Activated B cell treated with CpG ODN at 0.5 μM for 24 hours (primary cell): Measurements from ENCODE around the gene COG8. TPM values are rescaled to one million over a fixed set of nuclear protein-coding genes. Genes with fewer than 3 reads are reported as not detected.

Experiments
- ATAC-seq: fragments of 200-7000 bp; cut with Tn5 transposase; one replicate; pipeline ENCODE4 v1.10.0; 2021; ENCODE audit warnings: low read depth, mild to moderate bottlenecking, moderate library complexity
- CTCF ChIA-PET: fragments of 350-600 bp; sonication (Branson Sonifier 250); formaldehyde crosslinking; loops from one replicate; lab custom pipeline; 2021; ENCODE audit warnings: antibody characterized with exemption; lab: Charles Lee
- POLR2A ChIA-PET: fragments of 350-600 bp; sonication (Branson Sonifier 250); formaldehyde crosslinking; loops from one replicate; lab custom pipeline; 2021; ENCODE audit warnings: antibody characterized with exemption; lab: Charles Lee
- DNase-seq: peaks from one replicate; pipeline ENCODE4 v3.0.0; 2022
- H3K27ac Mint-ChIP-seq: one replicate; pipeline ENCODE4 v1.8.0; 2020; ENCODE audit warnings: mixed read lengths
- H3K27me3 Mint-ChIP-seq: one replicate; pipeline ENCODE4 v1.8.0; 2021; ENCODE audit warnings: mixed read lengths
- H3K36me3 Mint-ChIP-seq: one replicate; pipeline ENCODE4 v1.8.0; 2021; ENCODE audit warnings: low read depth, mixed read lengths
- H3K4me1 Mint-ChIP-seq: one replicate; pipeline ENCODE4 v1.8.0; 2021; ENCODE audit warnings: mixed read lengths
- H3K4me3 Mint-ChIP-seq: one replicate; pipeline ENCODE4 v1.8.0; 2020; ENCODE audit warnings: mild to moderate bottlenecking, mixed read lengths
- H3K9me3 Mint-ChIP-seq: one replicate; pipeline ENCODE4 v1.8.0; 2020; ENCODE audit warnings: mixed read lengths
- intact Hi-C: fragments of 100-400 bp; cut with micrococcal nuclease; formaldehyde crosslinking; loops from one replicate; pipeline ENCODE4 v1.15.1; 2024
- total RNA-seq: library from RNA; stranded (reverse); gene quantifications from 2 replicates; pipeline ENCODE4 v1.2.3, GENCODE V29; 2022
- TF ChIP-seq, protein P1 (sequence below): fragments of 200-600 bp; IDR thresholded peaks from one replicate; pipeline ENCODE4 v1.8.0; 2022; ENCODE audit warnings: antibody characterized with exemption, mild to moderate bottlenecking

The COG8 gene
- total RNA-seq, 1 donor from 2014 or later: 45.4 TPM

DNA sequence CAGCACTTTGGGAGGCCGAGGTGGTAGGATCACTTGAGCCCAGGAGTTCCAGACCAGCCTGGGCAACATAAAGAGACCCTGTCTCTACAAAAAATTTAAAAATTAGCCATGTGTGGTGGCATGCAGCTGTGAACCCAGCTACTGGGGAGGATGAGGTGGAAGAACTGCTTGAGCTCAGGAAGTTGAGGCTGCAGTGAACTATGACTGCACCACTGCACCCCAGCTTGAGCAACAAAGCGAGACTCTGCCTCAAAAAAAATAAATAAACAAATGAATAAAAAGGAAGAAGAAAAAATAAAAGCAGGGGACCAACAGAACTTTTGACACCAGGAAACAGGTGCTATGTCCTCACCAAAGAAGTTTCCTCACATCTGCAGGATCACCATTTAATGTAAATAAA, 32.2 kb upstream of the COG8 start:
- Mint-ChIP-seq H3K4me3 (peak overlapping the region; percentile 52), H3K36me3 (peaks cover 66% of the 10 kb centered on the region), H3K27me3 (no peaks in the 10 kb centered on the region), H3K27ac (peak overlapping the region; percentile 85), H3K4me1 (peaks cover 36% of the 10 kb centered on the region), H3K9me3 (no peaks in the 10 kb centered on the region)
- intact Hi-C loops: loop anchor here (2.0 kb wide), 1 partner anchor 13 kb away; no protein-coding TSS in a partner anchor
- ChIA-PET POLR2A (interaction anchor here (0.7 to 1.0 kb wide), 4 partner anchors 9 to 212 kb away, joined by 3 to 5 read pairs (median 4); partner anchors contain the start of gene PDF), CTCF (no interaction called here)
- ATAC-seq (peak; percentile 72), DNase-seq (no peak)
- TF ChIP-seq, protein P1, sequence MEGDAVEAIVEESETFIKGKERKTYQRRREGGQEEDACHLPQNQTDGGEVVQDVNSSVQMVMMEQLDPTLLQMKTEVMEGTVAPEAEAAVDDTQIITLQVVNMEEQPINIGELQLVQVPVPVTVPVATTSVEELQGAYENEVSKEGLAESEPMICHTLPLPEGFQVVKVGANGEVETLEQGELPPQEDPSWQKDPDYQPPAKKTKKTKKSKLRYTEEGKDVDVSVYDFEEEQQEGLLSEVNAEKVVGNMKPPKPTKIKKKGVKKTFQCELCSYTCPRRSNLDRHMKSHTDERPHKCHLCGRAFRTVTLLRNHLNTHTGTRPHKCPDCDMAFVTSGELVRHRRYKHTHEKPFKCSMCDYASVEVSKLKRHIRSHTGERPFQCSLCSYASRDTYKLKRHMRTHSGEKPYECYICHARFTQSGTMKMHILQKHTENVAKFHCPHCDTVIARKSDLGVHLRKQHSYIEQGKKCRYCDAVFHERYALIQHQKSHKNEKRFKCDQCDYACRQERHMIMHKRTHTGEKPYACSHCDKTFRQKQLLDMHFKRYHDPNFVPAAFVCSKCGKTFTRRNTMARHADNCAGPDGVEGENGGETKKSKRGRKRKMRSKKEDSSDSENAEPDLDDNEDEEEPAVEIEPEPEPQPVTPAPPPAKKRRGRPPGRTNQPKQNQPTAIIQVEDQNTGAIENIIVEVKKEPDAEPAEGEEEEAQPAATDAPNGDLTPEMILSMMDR: no peak

DNA sequence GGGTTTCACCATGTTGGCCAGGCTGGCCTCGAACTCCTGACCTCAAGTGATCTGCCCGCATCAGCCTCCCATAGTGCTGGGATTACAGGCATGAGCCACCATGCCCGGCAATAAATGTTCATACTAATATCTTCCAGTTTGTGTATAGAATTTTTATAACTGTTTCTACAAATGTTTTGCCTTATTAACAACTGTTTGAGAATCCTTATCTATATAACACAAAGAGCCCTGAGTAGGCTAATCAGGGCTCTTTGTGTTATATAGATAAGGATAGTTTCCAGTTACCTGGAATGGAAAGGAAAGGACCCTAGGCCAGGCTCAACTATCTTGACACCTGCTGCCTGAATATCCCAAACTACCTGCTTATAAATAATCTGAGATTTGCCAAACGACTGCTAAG, 29.5 kb upstream of the COG8 start:
- Mint-ChIP-seq H3K27me3 (no peaks in the 10 kb centered on the region), H3K27ac (peak overlapping the region; percentile 59), H3K4me1 (peaks cover 35% of the 10 kb centered on the region), H3K4me3 (no peak overlapping the region), H3K9me3 (no peaks in the 10 kb centered on the region), H3K36me3 (peaks cover 79% of the 10 kb centered on the region)
- ChIA-PET CTCF (no interaction called here), POLR2A (no interaction called here)
- intact Hi-C loops: loop anchor here (1.0 kb wide), 1 partner anchor 8 kb away; no protein-coding TSS in a partner anchor
- no peak for ATAC-seq
- TF ChIP-seq, protein P1: no peak
- no peak for DNase-seq

DNA sequence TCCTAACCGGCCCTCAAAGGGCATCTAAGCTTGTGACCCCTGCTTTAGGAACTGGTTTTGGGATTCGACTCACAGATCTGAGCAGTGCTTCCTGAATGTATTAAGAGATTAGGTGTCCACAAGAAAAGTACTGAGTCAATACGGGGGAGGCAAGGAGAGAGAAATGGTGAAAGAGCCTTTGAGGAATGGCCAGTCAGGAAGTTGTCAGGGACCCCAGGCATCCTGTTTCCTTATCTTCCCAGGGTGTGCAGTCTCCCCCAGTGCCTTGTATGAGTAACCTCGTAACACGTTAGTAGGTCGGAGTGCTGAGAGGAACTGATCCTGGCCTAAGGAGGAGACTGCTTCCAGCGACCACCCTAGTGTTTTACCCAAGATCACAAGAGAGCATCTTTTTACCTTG, 28.6 kb upstream of the COG8 start:
- H3K9me3 Mint-ChIP-seq: no peaks in the 10 kb centered on the region
- H3K27ac Mint-ChIP-seq: peak overlapping the region; percentile 1
- peaks cover 27% of the 10 kb centered on the region for H3K4me1 Mint-ChIP-seq
- ChIA-PET POLR2A (no interaction called here), CTCF (no interaction called here)
- no peaks in the 10 kb centered on the region for H3K27me3 Mint-ChIP-seq
- H3K36me3 Mint-ChIP-seq: peaks cover 84% of the 10 kb centered on the region
- DNase-seq: no peak
- no peak for ATAC-seq
- H3K4me3 Mint-ChIP-seq: no peak overlapping the region
- TF ChIP-seq, protein P1: no peak
- intact Hi-C loops: no loop called here

DNA sequence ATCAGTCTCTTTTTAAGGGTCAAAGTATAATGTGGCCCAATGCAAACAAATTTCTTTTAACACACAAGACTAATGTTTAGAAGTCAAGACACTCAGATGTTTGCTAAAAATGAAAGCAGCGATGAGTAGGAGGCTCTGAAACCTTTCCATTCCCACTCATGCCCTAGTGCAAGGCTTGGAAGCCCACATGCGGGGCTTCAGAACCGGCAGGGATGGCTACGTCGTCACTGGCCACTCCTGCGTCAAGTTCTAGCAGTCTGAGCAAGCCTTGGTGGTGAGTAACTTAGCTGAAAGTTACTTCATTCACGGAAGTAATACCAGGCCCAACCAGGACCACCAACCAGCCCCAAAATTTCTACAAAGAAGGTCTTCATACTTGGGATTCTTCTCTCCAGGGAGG, 27.1 kb upstream of the COG8 start:
- no peak for ATAC-seq
- H3K4me3 Mint-ChIP-seq: no peak overlapping the region
- intact Hi-C loops: no loop called here
- peaks cover 12% of the 10 kb centered on the region for H3K4me1 Mint-ChIP-seq
- no peaks in the 10 kb centered on the region for H3K27me3 Mint-ChIP-seq
- CTCF ChIA-PET: no interaction called here
- no peaks in the 10 kb centered on the region for H3K9me3 Mint-ChIP-seq
- H3K27ac Mint-ChIP-seq: no peak overlapping the region
- DNase-seq: no peak
- TF ChIP-seq, protein P1: no peak
- H3K36me3 Mint-ChIP-seq: peaks cover 86% of the 10 kb centered on the region
- POLR2A ChIA-PET: no interaction called here

DNA sequence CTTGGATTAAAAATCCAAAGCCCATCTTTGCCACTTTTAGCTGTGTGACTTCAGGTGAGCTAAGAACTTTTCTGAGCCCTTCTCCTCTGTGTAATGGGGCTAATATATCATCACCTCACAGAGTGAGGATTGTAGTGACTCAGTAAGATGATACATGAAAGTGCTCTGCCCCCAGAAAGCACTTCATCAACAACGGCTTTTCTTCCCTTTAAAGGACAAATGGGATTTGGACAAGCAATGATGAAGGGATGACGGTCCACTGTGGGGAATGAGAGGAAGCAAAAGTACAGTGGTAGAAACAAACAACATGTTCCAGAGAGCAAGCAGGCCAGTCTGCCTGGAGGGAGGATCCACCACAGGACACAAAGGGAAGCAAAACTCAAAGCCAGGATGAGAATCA, 26.5 kb upstream of the COG8 start:
- intact Hi-C loops: no loop called here
- TF ChIP-seq, protein P1: no peak
- CTCF ChIA-PET: no interaction called here
- Mint-ChIP-seq H3K4me3 (no peak overlapping the region), H3K27ac (no peak overlapping the region), H3K9me3 (no peaks in the 10 kb centered on the region), H3K27me3 (no peaks in the 10 kb centered on the region), H3K4me1 (peaks cover 10% of the 10 kb centered on the region), H3K36me3 (peaks cover 89% of the 10 kb centered on the region)
- ATAC-seq (no peak), DNase-seq (no peak)
- POLR2A ChIA-PET: no interaction called here
